ENCODE results near the gene INPP4B. TPM values are rescaled to one million over a fixed set of nuclear protein-coding genes. Genes with fewer than 3 reads are reported as not detected.
"Not testable (repeated sequence)": the region's sequence is repeated elsewhere in the genome, so short reads cannot be mapped to it uniquely, and the experiment has no call there.

INPP4B gene
- total RNA-seq, 1 donor from 2014 or later = 3.4 TPM

GRCh38 chr4:142523111-142523510, 323.0 kb downstream of the INPP4B start:
- Mint-ChIP-seq H3K27me3 (no peaks in the 10 kb centered on the region), H3K9me3 (ENCODE audit: low read depth) (no peaks in the 10 kb centered on the region), H3K4me3 (ENCODE audit: low read depth) (no peak overlapping the region), H3K27ac (no peak overlapping the region), H3K36me3 (ENCODE audit: insufficient read depth) (no peaks in the 10 kb centered on the region), H3K4me1 (ENCODE audit: low read depth) (no peaks in the 10 kb centered on the region)
- no peak for DNase-seq (ENCODE audit: low spot score, unreplicated experiment)
- TF ChIP-seq CTCF (IDR thresholded peaks at IDR 0.05; ENCODE audit: unreplicated experiment) = no peak

- no peaks in the 10 kb centered on the region for H3K9me3 Mint-ChIP-seq (ENCODE audit: low read depth)
- no peak overlapping the region for H3K4me3 Mint-ChIP-seq (ENCODE audit: low read depth)
- H3K4me1 Mint-ChIP-seq (ENCODE audit: low read depth) = no peaks in the 10 kb centered on the region
- no peak for TF ChIP-seq CTCF (IDR thresholded peaks at IDR 0.05; ENCODE audit: unreplicated experiment)
- H3K36me3 Mint-ChIP-seq (ENCODE audit: insufficient read depth) = no peaks in the 10 kb centered on the region
- no peak for DNase-seq (ENCODE audit: low spot score, unreplicated experiment)
- H3K27me3 Mint-ChIP-seq = no peaks in the 10 kb centered on the region
- no peak overlapping the region for H3K27ac Mint-ChIP-seq
Measured at GRCh38 chr4:142519342-142519741, 326.8 kb downstream of the INPP4B start.

- no peak for DNase-seq (ENCODE audit: low spot score, unreplicated experiment)
- Mint-ChIP-seq H3K4me1 (ENCODE audit: low read depth) (no peaks in the 10 kb centered on the region), H3K27me3 (no peaks in the 10 kb centered on the region), H3K36me3 (ENCODE audit: insufficient read depth) (no peaks in the 10 kb centered on the region), H3K27ac (no peak overlapping the region), H3K9me3 (ENCODE audit: low read depth) (no peaks in the 10 kb centered on the region), H3K4me3 (ENCODE audit: low read depth) (no peak overlapping the region)
- no peak for TF ChIP-seq CTCF (IDR thresholded peaks at IDR 0.05; ENCODE audit: unreplicated experiment)
Measured at GRCh38 chr4:142516686-142517526, 329.2 kb downstream of the INPP4B start.

GRCh38 chr4:142512161-142512560, 333.9 kb downstream of the INPP4B start:
- DNase-seq (ENCODE audit: low spot score, unreplicated experiment) = no peak
- Mint-ChIP-seq H3K36me3 (ENCODE audit: insufficient read depth) (no peaks in the 10 kb centered on the region), H3K9me3 (ENCODE audit: low read depth) (no peaks in the 10 kb centered on the region), H3K27ac (no peak overlapping the region), H3K27me3 (no peaks in the 10 kb centered on the region), H3K4me1 (ENCODE audit: low read depth) (no peaks in the 10 kb centered on the region), H3K4me3 (ENCODE audit: low read depth) (no peak overlapping the region)
- TF ChIP-seq CTCF (IDR thresholded peaks at IDR 0.05; ENCODE audit: unreplicated experiment) = no peak

- Mint-ChIP-seq H3K4me3 (ENCODE audit: low read depth) (no peak overlapping the region), H3K27me3 (no peaks in the 10 kb centered on the region), H3K4me1 (ENCODE audit: low read depth) (no peaks in the 10 kb centered on the region), H3K9me3 (ENCODE audit: low read depth) (no peaks in the 10 kb centered on the region), H3K27ac (no peak overlapping the region), H3K36me3 (ENCODE audit: insufficient read depth) (no peaks in the 10 kb centered on the region)
- DNase-seq (ENCODE audit: low spot score, unreplicated experiment) = no peak
- no peak for TF ChIP-seq CTCF (IDR thresholded peaks at IDR 0.05; ENCODE audit: unreplicated experiment)
Measured at GRCh38 chr4:142509881-142510280, 336.2 kb downstream of the INPP4B start.

- H3K27me3 Mint-ChIP-seq; H3K4me3 Mint-ChIP-seq (ENCODE audit: low read depth); H3K4me1 Mint-ChIP-seq (ENCODE audit: low read depth); H3K36me3 Mint-ChIP-seq (ENCODE audit: insufficient read depth); H3K27ac Mint-ChIP-seq; H3K9me3 Mint-ChIP-seq (ENCODE audit: low read depth); DNase-seq (ENCODE audit: low spot score, unreplicated experiment): not testable (repeated sequence)
Measured at GRCh38 chr4:142509381-142509780, 336.7 kb downstream of the INPP4B start.

All from progenitor cell of endocrine pancreas (in vitro differentiated cells).